WTC11 (cell line): Measurements from ENCODE around the gene MYOF.

Experiments used
- AFF4 ChIP-seq: sonication (generic); formaldehyde crosslinking; IDR thresholded peaks from 2 replicates; pipeline ENCODE4 v1.8.1; 2023; ENCODE audit warnings: mild to moderate bottlenecking, missing genetic modification reagents, borderline replicate concordance
- ATF2 ChIP-seq: sonication (generic); formaldehyde crosslinking; IDR thresholded peaks from 2 replicates; pipeline ENCODE4 v1.8.1; 2022; ENCODE audit warnings: low read depth, missing genetic modification reagents, borderline replicate concordance
- CREB1 ChIP-seq: sonication (generic); formaldehyde crosslinking; IDR thresholded peaks from 2 replicates; pipeline ENCODE4 v1.8.0; 2023; ENCODE audit warnings: mild to moderate bottlenecking, missing genetic modification reagents
- CTCF ChIP-seq: fragments of 200-600 bp; IDR thresholded peaks from 2 replicates; pipeline ENCODE4 v1.8.0; 2022; ENCODE audit warnings: antibody characterized with exemption
- PREB ChIP-seq: sonication (generic); formaldehyde crosslinking; IDR thresholded peaks from 2 replicates; pipeline ENCODE4 v1.8.1; 2022; ENCODE audit warnings: mild to moderate bottlenecking, missing genetic modification reagents, moderate library complexity, borderline replicate concordance
- ZNF423 ChIP-seq: fragments of 250-450 bp; sonication (Bioruptor Pico); IDR thresholded peaks from 2 replicates; pipeline ENCODE4 v2.1.2; 2022; ENCODE audit warnings: mild to moderate bottlenecking, moderate library complexity

GRCh38 chr10:93436591-93437085, 45.5 kb downstream of the MYOF start:
- no peak for TF ChIP-seq CTCF
- TF ChIP-seq AFF4 (CRISPR knock-in tag): no peak
- no peak for TF ChIP-seq ATF2 (CRISPR knock-in tag)
- TF ChIP-seq CREB1 (CRISPR knock-in tag): no peak
- no peak for TF ChIP-seq PREB (CRISPR knock-in tag)
- no peak for TF ChIP-seq ZNF423 (CRISPR knock-in tag)
